ENCODE measurements around the gene CFAP91. TPM values are rescaled to one million over a fixed set of nuclear protein-coding genes. Genes with fewer than 3 reads are reported as not detected.

CFAP91 gene
- total and polyA plus RNA-seq, 4 donors: 0.23 to 1.3 (median 0.55) TPM

DNA sequence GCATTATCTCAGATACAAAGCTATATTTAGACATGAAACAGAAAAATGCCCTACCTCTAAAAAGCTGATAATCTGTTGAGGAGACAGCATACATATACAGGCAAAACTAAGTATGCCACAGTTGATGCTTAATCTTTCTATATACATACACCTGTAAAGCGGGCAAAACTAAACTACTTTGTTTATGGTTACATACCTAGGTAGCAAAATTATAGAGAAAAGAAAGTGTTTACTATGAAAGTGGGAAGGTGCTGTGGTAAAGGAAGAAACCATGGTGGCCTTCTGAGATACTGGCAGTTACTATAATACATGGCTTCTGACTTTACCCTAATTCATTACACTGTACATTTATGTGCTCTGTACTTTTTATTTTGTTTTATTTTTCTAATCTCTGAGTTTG, 43.1 kb downstream of the CFAP91 start:
- no peak overlapping the region for H3K27ac ChIP-seq (ENCODE audit: low read depth in 1 of 2, low read length in 2 of 2)
- H3K9ac ChIP-seq (ENCODE audit: low read depth in 1 of 2, low read length in 2 of 2): no peak overlapping the region
- H3K36me3 ChIP-seq (ENCODE audit: control insufficient read depth in 4 of 4, insufficient read depth in 3 of 4, low read depth in 1 of 4, low read length in 3 of 4): no peaks in the 10 kb centered on the region
- TF ChIP-seq, protein P1, sequence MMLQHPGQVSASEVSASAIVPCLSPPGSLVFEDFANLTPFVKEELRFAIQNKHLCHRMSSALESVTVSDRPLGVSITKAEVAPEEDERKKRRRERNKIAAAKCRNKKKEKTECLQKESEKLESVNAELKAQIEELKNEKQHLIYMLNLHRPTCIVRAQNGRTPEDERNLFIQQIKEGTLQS (IDR thresholded peaks at IDR 0.05): no peak
- TF ChIP-seq HNF4A (conservative IDR thresholded peaks at IDR 0.05) (no peak), JUND (IDR thresholded peaks at IDR 0.05) (no peak), YY1 (IDR thresholded peaks at IDR 0.05) (no peak), MAX (IDR thresholded peaks at IDR 0.05) (no peak), REST (IDR thresholded peaks at IDR 0.05) (no peak)
- 100% methylated on average over 1 of the region's 1 CpG for WGBS
- H3K4me3 ChIP-seq (ENCODE audit: low read depth in 1 of 3, low read length in 3 of 3): no peak overlapping the region
- DNase-seq (ENCODE audit: low spot score): no peak
- no peaks in the 10 kb centered on the region for H3K27me3 ChIP-seq (ENCODE audit: control insufficient read depth in 4 of 4, insufficient read depth in 4 of 4, low read length in 3 of 4)
- peaks cover 0 to 2% (median 0%) of the 10 kb centered on the region in 4 donors for H3K4me1 ChIP-seq (ENCODE audit: control insufficient read depth in 4 of 4, insufficient read depth in 4 of 4, low read length in 3 of 4)
- H3K9me3 ChIP-seq (ENCODE audit: control insufficient read depth in 4 of 4, low read length in 3 of 4): no peaks in the 10 kb centered on the region

GRCh38 chr3:119746423-119746822, 43.6 kb downstream of the CFAP91 start:
- H3K36me3 ChIP-seq (ENCODE audit: control insufficient read depth in 4 of 4, insufficient read depth in 3 of 4, low read depth in 1 of 4, low read length in 3 of 4): no peaks in the 10 kb centered on the region
- no peaks in the 10 kb centered on the region for H3K9me3 ChIP-seq (ENCODE audit: control insufficient read depth in 4 of 4, low read length in 3 of 4)
- H3K9ac ChIP-seq (ENCODE audit: low read depth in 1 of 2, low read length in 2 of 2): no peak overlapping the region
- H3K4me3 ChIP-seq (ENCODE audit: low read depth in 1 of 3, low read length in 3 of 3): no peak overlapping the region
- H3K27ac ChIP-seq (ENCODE audit: low read depth in 1 of 2, low read length in 2 of 2): no peak overlapping the region
- no peaks in the 10 kb centered on the region for H3K27me3 ChIP-seq (ENCODE audit: control insufficient read depth in 4 of 4, insufficient read depth in 4 of 4, low read length in 3 of 4)
- no peak for DNase-seq (ENCODE audit: low spot score)
- TF ChIP-seq NR2F2 (IDR thresholded peaks at IDR 0.05) (no peak), HNF4G (IDR thresholded peaks at IDR 0.05) (no peak), ZBTB33 (IDR thresholded peaks at IDR 0.05) (no peak), RAD21 (IDR thresholded peaks at IDR 0.05) (no peak), SP1 (IDR thresholded peaks at IDR 0.05) (no peak), FOXA1 (IDR thresholded peaks at IDR 0.05) (no peak), EGR1 (IDR thresholded peaks at IDR 0.05; ENCODE audit: low read depth in 2 of 2) (no peak), JUND (IDR thresholded peaks at IDR 0.05) (no peak), HNF4A (conservative IDR thresholded peaks at IDR 0.05) (no peak), REST (IDR thresholded peaks at IDR 0.05) (no peak), TAF1 (conservative IDR thresholded peaks at IDR 0.05) (no peak), MAX (IDR thresholded peaks at IDR 0.05) (no peak), FOXA2 (IDR thresholded peaks at IDR 0.05) (no peak)
- TF ChIP-seq, protein P1 (IDR thresholded peaks at IDR 0.05): no peak
- TF ChIP-seq, protein P2, sequence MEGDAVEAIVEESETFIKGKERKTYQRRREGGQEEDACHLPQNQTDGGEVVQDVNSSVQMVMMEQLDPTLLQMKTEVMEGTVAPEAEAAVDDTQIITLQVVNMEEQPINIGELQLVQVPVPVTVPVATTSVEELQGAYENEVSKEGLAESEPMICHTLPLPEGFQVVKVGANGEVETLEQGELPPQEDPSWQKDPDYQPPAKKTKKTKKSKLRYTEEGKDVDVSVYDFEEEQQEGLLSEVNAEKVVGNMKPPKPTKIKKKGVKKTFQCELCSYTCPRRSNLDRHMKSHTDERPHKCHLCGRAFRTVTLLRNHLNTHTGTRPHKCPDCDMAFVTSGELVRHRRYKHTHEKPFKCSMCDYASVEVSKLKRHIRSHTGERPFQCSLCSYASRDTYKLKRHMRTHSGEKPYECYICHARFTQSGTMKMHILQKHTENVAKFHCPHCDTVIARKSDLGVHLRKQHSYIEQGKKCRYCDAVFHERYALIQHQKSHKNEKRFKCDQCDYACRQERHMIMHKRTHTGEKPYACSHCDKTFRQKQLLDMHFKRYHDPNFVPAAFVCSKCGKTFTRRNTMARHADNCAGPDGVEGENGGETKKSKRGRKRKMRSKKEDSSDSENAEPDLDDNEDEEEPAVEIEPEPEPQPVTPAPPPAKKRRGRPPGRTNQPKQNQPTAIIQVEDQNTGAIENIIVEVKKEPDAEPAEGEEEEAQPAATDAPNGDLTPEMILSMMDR (IDR thresholded peaks at IDR 0.05; ENCODE audit: low read depth, low read length, missing input control): no peak
- 79% methylated on average over 3 of the region's 3 CpGs for WGBS
- peaks cover 0 to 2% (median 0%) of the 10 kb centered on the region in 4 donors for H3K4me1 ChIP-seq (ENCODE audit: control insufficient read depth in 4 of 4, insufficient read depth in 4 of 4, low read length in 3 of 4)
